Transverse colon (tissue), 3 donors: Measurements from ENCODE around the gene ZBTB7C.

Source experiments
- CTCF ChIP-seq, 5 experiments: fragments of 200-600 bp in 3 of 5; fragments of 450-650 bp in 2 of 5; sonication (generic) in 3 of 5; IDR thresholded peaks; 1 replicate in 2 of 5; 2 replicates in 3 of 5; pipeline ENCODE4 v1.5.1; 2016 to 2017; ENCODE audit warnings: antibody characterized with exemption in 5 of 5, inconsistent platforms in 3 of 5, mild to moderate bottlenecking in 2 of 5, moderate library complexity in 1 of 5
- POLR2A ChIP-seq: fragments of 450-650 bp; IDR thresholded peaks from one replicate; pipeline ENCODE4 v1.6.1; 2016; ENCODE audit warnings: antibody characterized with exemption, mild to moderate bottlenecking, moderate library complexity

DNA sequence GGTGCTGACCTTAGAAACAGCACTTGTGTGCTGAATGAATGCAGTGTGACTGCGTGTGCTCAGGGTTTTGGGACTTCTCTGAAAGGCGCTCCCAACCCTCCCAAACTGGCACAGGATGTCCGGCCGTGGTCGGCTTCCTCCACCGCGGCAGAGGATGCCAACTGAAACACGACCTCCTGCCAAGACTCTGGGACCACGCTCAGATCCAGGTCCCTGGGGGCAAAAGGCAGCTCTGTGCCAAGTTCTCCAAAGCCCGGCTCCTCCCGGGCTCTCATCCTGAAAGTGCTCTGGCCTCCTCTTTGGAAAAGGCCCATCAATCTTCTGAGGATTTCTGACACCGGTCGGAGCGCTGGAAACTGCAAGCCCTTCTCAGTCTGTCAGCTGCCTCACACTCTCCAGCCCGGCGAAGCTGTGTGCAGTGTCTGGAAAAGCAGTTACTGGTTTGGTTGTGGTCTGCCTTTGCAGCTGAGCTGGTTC is 32.3 kb upstream of the ZBTB7C start:
- TF ChIP-seq CTCF (IDR thresholded peaks at IDR 0.05) (no peak), POLR2A (no peak)
